GM19023 (cell line): ENCODE results near the gene ATXN10.
"Not testable (repeated sequence)": the region's sequence is repeated elsewhere in the genome, so short reads cannot be mapped to it uniquely, and the experiment has no call there.

ENCODE experiments used
- ATAC-seq: cut with Tn5 transposase; IDR thresholded peaks from one replicate; pipeline ENCODE4 v1.9.1; 2021; ENCODE audit warnings: mild to moderate bottlenecking, moderate library complexity; ENCODE audit not compliant: unreplicated experiment

Gene ATXN10

GRCh38 chr22:45781966-45782365 is 110.3 kb downstream of the ATXN10 start:
- no peak for ATAC-seq

GRCh38 chr22:45783021-45783420 is 111.4 kb downstream of the ATXN10 start:
- ATAC-seq, result no peak

GRCh38 chr22:45783690-45784089 is 112.1 kb downstream of the ATXN10 start:
- no peak for ATAC-seq

- ATAC-seq, result no peak
Measured at GRCh38 chr22:45784357-45785277, 113.0 kb downstream of the ATXN10 start.

GRCh38 chr22:45785458-45785857 is 113.8 kb downstream of the ATXN10 start:
- ATAC-seq, result no peak

GRCh38 chr22:45786726-45787125 is 115.1 kb downstream of the ATXN10 start:
- no peak for ATAC-seq

- no peak for ATAC-seq
Measured at GRCh38 chr22:45787759-45788158, 116.1 kb downstream of the ATXN10 start.

GRCh38 chr22:45788522-45788921 is 116.9 kb downstream of the ATXN10 start:
- ATAC-seq, result no peak

- no peak for ATAC-seq
Measured at GRCh38 chr22:45790401-45790800, 118.8 kb downstream of the ATXN10 start.

GRCh38 chr22:45793161-45793560 is 121.5 kb downstream of the ATXN10 start:
- ATAC-seq, result no peak

GRCh38 chr22:45793892-45794291 is 122.3 kb downstream of the ATXN10 start:
- ATAC-seq, result no peak

- ATAC-seq, result not testable (repeated sequence)
Measured at GRCh38 chr22:45796009-45796408, 124.4 kb downstream of the ATXN10 start.

GRCh38 chr22:45799291-45799690 is 127.7 kb downstream of the ATXN10 start:
- ATAC-seq, result no peak

GRCh38 chr22:45802054-45802453 is 130.4 kb downstream of the ATXN10 start:
- no peak for ATAC-seq

- no peak for ATAC-seq
Measured at GRCh38 chr22:45804319-45804985, 132.8 kb downstream of the ATXN10 start.

GRCh38 chr22:45804986-45805325 is 133.3 kb downstream of the ATXN10 start:
- no peak for ATAC-seq

GRCh38 chr22:45805413-45805812 is 133.8 kb downstream of the ATXN10 start:
- ATAC-seq, result no peak

GRCh38 chr22:45807156-45807915 is 135.7 kb downstream of the ATXN10 start:
- ATAC-seq, result no peak

- ATAC-seq, result no peak
Measured at GRCh38 chr22:45812910-45813309, 141.3 kb downstream of the ATXN10 start.

- ATAC-seq, result no peak
Measured at GRCh38 chr22:45814198-45814597, 142.6 kb downstream of the ATXN10 start.

- no peak for ATAC-seq
Measured at GRCh38 chr22:45816776-45817175, 145.1 kb downstream of the ATXN10 start.
